ENCODE data around the gene ROR1.

The ROR1 gene

GRCh38 chr1:64060611-64061302 lies 286.9 kb downstream of the ROR1 start:
- H3K36me3 ChIP-seq = no peaks in the 10 kb centered on the region
- TF ChIP-seq, protein P1, sequence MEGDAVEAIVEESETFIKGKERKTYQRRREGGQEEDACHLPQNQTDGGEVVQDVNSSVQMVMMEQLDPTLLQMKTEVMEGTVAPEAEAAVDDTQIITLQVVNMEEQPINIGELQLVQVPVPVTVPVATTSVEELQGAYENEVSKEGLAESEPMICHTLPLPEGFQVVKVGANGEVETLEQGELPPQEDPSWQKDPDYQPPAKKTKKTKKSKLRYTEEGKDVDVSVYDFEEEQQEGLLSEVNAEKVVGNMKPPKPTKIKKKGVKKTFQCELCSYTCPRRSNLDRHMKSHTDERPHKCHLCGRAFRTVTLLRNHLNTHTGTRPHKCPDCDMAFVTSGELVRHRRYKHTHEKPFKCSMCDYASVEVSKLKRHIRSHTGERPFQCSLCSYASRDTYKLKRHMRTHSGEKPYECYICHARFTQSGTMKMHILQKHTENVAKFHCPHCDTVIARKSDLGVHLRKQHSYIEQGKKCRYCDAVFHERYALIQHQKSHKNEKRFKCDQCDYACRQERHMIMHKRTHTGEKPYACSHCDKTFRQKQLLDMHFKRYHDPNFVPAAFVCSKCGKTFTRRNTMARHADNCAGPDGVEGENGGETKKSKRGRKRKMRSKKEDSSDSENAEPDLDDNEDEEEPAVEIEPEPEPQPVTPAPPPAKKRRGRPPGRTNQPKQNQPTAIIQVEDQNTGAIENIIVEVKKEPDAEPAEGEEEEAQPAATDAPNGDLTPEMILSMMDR (IDR thresholded peaks at IDR 0.05; ENCODE audit: low read depth, low read length) = no peak
- H3K4me3 ChIP-seq (ENCODE audit: low read depth, low read length) = no peak overlapping the region
- H3K9me3 ChIP-seq = no peaks in the 10 kb centered on the region
- DNase-seq = no peak
- H3K27me3 ChIP-seq = no peaks in the 10 kb centered on the region
- no peaks in the 10 kb centered on the region for H3K4me1 ChIP-seq

DNA sequence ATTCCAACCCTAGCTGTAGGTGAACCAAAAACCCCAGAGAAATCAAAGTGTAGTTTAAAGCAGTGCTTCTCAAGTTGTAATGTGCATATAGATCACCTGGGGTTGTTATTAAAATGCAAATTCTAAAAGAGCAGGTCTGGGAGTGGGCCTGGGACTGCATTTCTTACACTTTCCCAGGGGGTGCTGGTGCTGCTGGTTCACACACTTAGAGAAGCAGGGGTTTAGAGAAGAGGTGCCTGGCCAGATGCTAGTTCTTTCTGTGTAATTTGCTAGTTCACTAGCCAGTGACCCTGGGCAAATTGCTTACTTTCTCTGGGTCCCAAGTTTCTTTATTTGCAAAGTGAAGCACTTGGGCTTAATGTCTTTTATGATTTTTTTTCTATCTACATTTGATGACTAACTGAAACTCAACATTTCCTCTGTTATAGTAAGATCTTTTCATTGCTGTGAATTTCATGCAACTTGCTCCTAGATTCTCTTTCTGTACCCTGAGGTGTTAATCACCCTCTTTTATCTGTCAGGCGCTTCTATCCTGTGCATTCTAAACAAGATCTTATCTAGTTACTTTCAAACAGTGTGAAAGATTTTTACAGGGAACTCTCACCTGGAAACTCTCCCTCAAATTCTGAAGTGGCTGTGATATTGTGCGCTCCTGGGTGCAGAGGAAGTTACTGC lies 287.8 kb downstream of the ROR1 start:
- no peaks in the 10 kb centered on the region for H3K4me1 ChIP-seq
- no peaks in the 10 kb centered on the region for H3K36me3 ChIP-seq
- no peaks in the 10 kb centered on the region for H3K27me3 ChIP-seq
- DNase-seq = no peak
- TF ChIP-seq, protein P1 (IDR thresholded peaks at IDR 0.05; ENCODE audit: low read depth, low read length) = no peak
- H3K9me3 ChIP-seq = no peaks in the 10 kb centered on the region
- no peak overlapping the region for H3K4me3 ChIP-seq (ENCODE audit: low read depth, low read length)

DNA sequence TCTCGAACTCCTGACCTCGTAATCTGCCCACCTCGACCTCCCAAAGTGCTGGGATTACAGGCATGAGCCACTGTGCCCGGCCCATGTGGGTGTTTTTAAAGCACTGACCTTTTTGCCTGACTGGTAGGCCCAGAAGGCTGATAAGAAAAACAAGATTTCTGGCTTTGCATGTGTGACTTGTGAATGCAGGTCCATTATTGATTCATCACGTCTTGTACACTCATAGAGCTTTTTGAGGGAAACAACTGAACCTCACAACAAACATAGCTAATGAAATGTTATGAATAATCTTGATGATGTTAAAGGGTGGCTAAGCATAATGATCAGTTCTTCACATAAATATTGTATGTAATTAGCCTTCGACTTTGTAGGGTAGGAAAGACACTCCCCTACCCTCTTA lies 288.7 kb downstream of the ROR1 start:
- no peak for DNase-seq
- no peaks in the 10 kb centered on the region for H3K4me1 ChIP-seq
- H3K27me3 ChIP-seq = no peaks in the 10 kb centered on the region
- no peaks in the 10 kb centered on the region for H3K9me3 ChIP-seq
- TF ChIP-seq, protein P1 (IDR thresholded peaks at IDR 0.05; ENCODE audit: low read depth, low read length) = no peak
- H3K36me3 ChIP-seq = no peaks in the 10 kb centered on the region
- no peak overlapping the region for H3K4me3 ChIP-seq (ENCODE audit: low read depth, low read length)

DNA sequence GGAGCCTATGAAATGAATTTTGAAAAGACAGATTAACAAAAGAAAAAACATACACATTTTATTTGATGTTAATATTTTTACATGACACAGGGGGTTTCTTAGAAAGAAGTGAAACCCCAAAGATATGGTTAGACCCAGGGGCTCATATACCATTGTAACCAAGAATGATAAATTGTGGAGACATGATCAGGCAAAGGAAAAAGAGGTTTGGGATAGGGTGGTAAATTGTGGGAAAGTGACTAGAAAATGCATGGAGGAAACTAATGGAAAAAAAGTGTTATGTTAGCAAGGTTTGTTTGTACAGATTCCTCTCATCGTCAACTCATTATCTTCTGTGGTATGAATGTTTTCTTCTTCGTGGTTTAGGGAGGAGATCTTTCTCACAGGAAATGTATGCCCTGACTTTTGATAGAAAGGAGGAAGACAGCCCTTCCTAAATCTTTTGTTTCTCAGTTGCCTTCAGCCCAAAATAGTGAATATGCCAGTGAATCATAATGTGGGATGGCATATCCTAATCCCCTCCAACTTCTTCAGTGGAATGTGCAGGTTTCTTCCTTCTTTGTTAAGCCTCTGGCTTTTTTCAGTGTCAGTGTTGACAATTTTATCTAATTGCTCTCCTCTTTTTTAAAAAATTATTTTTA lies 289.2 kb downstream of the ROR1 start:
- TF ChIP-seq, protein P1 (IDR thresholded peaks at IDR 0.05; ENCODE audit: low read depth, low read length) = no peak
- H3K9me3 ChIP-seq = no peaks in the 10 kb centered on the region
- no peaks in the 10 kb centered on the region for H3K4me1 ChIP-seq
- H3K27me3 ChIP-seq = no peaks in the 10 kb centered on the region
- no peak for DNase-seq
- H3K36me3 ChIP-seq = no peaks in the 10 kb centered on the region
- no peak overlapping the region for H3K4me3 ChIP-seq (ENCODE audit: low read depth, low read length)

DNA sequence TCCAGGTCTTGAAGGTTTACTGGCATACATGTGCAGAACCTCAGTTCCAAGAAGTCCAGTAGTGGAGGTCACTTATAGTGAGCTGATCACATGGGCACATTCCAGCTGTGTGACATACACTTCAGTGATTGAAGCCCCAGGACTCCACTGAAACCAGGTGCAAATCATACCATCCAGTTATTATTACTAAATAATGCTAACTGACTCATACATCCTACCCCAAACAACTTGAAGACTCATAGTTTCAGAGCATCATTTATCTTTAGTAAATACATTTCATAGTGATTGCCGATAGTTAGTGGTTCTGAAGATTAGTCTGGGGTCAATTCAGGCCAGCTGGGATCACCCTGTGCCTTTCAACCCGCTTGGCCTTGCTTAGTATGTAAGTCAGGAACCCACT lies 291.8 kb downstream of the ROR1 start:
- DNase-seq = no peak
- H3K36me3 ChIP-seq = no peaks in the 10 kb centered on the region
- TF ChIP-seq, protein P1 (IDR thresholded peaks at IDR 0.05; ENCODE audit: low read depth, low read length) = no peak
- H3K27me3 ChIP-seq = no peaks in the 10 kb centered on the region
- no peaks in the 10 kb centered on the region for H3K4me1 ChIP-seq
- no peak overlapping the region for H3K4me3 ChIP-seq (ENCODE audit: low read depth, low read length)
- H3K9me3 ChIP-seq = no peaks in the 10 kb centered on the region
